ENCODE results near the gene CADM1. TPM values are rescaled to one million over a fixed set of nuclear protein-coding genes. Genes with fewer than 3 reads are reported as not detected.

CADM1 gene
- total and polyA plus RNA-seq, 2 donors from 2014 or later: 24.0 to 33.5 TPM

GRCh38 chr11:115201111-115201792, 303.0 kb downstream of the CADM1 start:
- H3K4me1 ChIP-seq (ENCODE audit: control insufficient read depth in 2 of 3, insufficient read depth in 2 of 3, low read depth in 1 of 3, low read length in 3 of 3): peaks cover 0 to 8% (median 0%) of the 10 kb centered on the region in 3 donors
- no peaks in the 10 kb centered on the region for H3K36me3 ChIP-seq (ENCODE audit: control insufficient read depth in 2 of 3, insufficient read depth in 3 of 3, low read length in 3 of 3)
- H3K27me3 ChIP-seq (ENCODE audit: control insufficient read depth, insufficient read depth, low read length): no peaks in the 10 kb centered on the region
- no peaks in the 10 kb centered on the region for H3K9me3 ChIP-seq (ENCODE audit: control insufficient read depth in 2 of 3, insufficient read depth in 1 of 3, low read length in 3 of 3)
- H3K4me3 ChIP-seq (ENCODE audit: low read length in 3 of 3): no peak overlapping the region
- no peak for FAIRE-seq
- no peak for TF ChIP-seq CTCF (IDR thresholded peaks at IDR 0.05; ENCODE audit: borderline replicate concordance, extremely low read depth, insufficient read depth)
- intact Hi-C loops (cut with DNase I): no loop called here
- DNase-seq: peak in 3 of 5 donors; percentile 80 to 94 (median 91)
- H3K9ac ChIP-seq (ENCODE audit: low read length in 3 of 3): no peak overlapping the region
- H3K27ac ChIP-seq (ENCODE audit: low read depth in 2 of 2, low read length in 2 of 2): no peak overlapping the region

- H3K4me3 ChIP-seq (ENCODE audit: low read length in 3 of 3): no peak overlapping the region
- DNase-seq (no peak), FAIRE-seq (no peak)
- TF ChIP-seq CTCF (IDR thresholded peaks at IDR 0.05; ENCODE audit: borderline replicate concordance, extremely low read depth, insufficient read depth): no peak
- no peaks in the 10 kb centered on the region for H3K27me3 ChIP-seq (ENCODE audit: control insufficient read depth, insufficient read depth, low read length)
- H3K9me3 ChIP-seq (ENCODE audit: control insufficient read depth in 2 of 3, insufficient read depth in 1 of 3, low read length in 3 of 3): no peaks in the 10 kb centered on the region
- H3K9ac ChIP-seq (ENCODE audit: low read length in 3 of 3): no peak overlapping the region
- intact Hi-C loops (cut with DNase I): no loop called here
- peaks cover 0 to 8% (median 0%) of the 10 kb centered on the region in 3 donors for H3K4me1 ChIP-seq (ENCODE audit: control insufficient read depth in 2 of 3, insufficient read depth in 2 of 3, low read depth in 1 of 3, low read length in 3 of 3)
- no peaks in the 10 kb centered on the region for H3K36me3 ChIP-seq (ENCODE audit: control insufficient read depth in 2 of 3, insufficient read depth in 3 of 3, low read length in 3 of 3)
- no peak overlapping the region for H3K27ac ChIP-seq (ENCODE audit: low read depth in 2 of 2, low read length in 2 of 2)
Measured at GRCh38 chr11:115199481-115200069, 304.6 kb downstream of the CADM1 start.

- intact Hi-C loops (cut with DNase I): no loop called here
- Histone ChIP-seq H3K27me3 (ENCODE audit: control insufficient read depth, insufficient read depth, low read length) (no peaks in the 10 kb centered on the region), H3K9ac (ENCODE audit: low read length in 3 of 3) (no peak overlapping the region), H3K4me1 (ENCODE audit: control insufficient read depth in 2 of 3, insufficient read depth in 2 of 3, low read depth in 1 of 3, low read length in 3 of 3) (peaks cover 0 to 8% (median 0%) of the 10 kb centered on the region in 3 donors), H3K4me3 (ENCODE audit: low read length in 3 of 3) (no peak overlapping the region), H3K9me3 (ENCODE audit: control insufficient read depth in 2 of 3, insufficient read depth in 1 of 3, low read length in 3 of 3) (no peaks in the 10 kb centered on the region), H3K36me3 (ENCODE audit: control insufficient read depth in 2 of 3, insufficient read depth in 3 of 3, low read length in 3 of 3) (no peaks in the 10 kb centered on the region), H3K27ac (ENCODE audit: low read depth in 2 of 2, low read length in 2 of 2) (no peak overlapping the region)
- FAIRE-seq: no peak
- DNase-seq: peak in 3 of 5 donors; percentile 66 to 87 (median 85)
- TF ChIP-seq CTCF (IDR thresholded peaks at IDR 0.05; ENCODE audit: borderline replicate concordance, extremely low read depth, insufficient read depth): no peak
Measured at GRCh38 chr11:115198321-115198741, 305.9 kb downstream of the CADM1 start.
